ENCODE results near the gene SLC2A5. TPM values are rescaled to one million over a fixed set of nuclear protein-coding genes. Genes with fewer than 3 reads are reported as not detected.

Gene SLC2A5
- total and polyA plus RNA-seq, 2 of the 4 experiments (the other 2 are of a cell fraction): 0.03 to 0.18 TPM

GRCh38 chr1:9037476-9038337 lies 31.7 kb downstream of the SLC2A5 start:
- Histone ChIP-seq H3K4ac (ENCODE audit: low read depth, low read length) (no peak overlapping the region), H3K4me2 (ENCODE audit: low read depth, low read length) (no peak overlapping the region), H3K79me1 (ENCODE audit: low read depth in 1 of 2, low read length in 2 of 2) (no peaks in the 10 kb centered on the region), H3K27me3 (ENCODE audit: control insufficient read depth, insufficient read depth, low read length) (peaks cover 50% of the 10 kb centered on the region), H3K56ac (ENCODE audit: extremely low read depth, insufficient read depth, low read length) (no peak overlapping the region), H2AK9ac (replicated peaks; ENCODE audit: low read depth, low read length, poor library complexity) (no peak overlapping the region), H4K8ac (ENCODE audit: low read depth in 2 of 2, low read length in 2 of 2) (no peak overlapping the region), H4K20me1 (ENCODE audit: insufficient read depth, low read length) (no peaks in the 10 kb centered on the region), H2BK15ac (ENCODE audit: low read depth, low read length) (no peak overlapping the region), H4K5ac (ENCODE audit: low read depth, low read length) (no peak overlapping the region), H3K4me1 (ENCODE audit: control insufficient read depth, insufficient read depth, low read length) (no peaks in the 10 kb centered on the region), H3K36me3 (ENCODE audit: control insufficient read depth, insufficient read depth, low read length) (no peaks in the 10 kb centered on the region), H2AK5ac (ENCODE audit: low read depth, low read length) (no peak overlapping the region), H2BK20ac (ENCODE audit: low read depth, low read length) (no peak overlapping the region), H3K9me1 (ENCODE audit: insufficient read depth, low read length) (no peaks in the 10 kb centered on the region), H3K18ac (ENCODE audit: low read depth, low read length) (no peak overlapping the region), H3K9me3 (ENCODE audit: control insufficient read depth, insufficient read depth, low read length) (peaks cover 13% of the 10 kb centered on the region), H3K9ac (ENCODE audit: low read depth, low read length) (no peak overlapping the region), H3K14ac (replicated peaks; ENCODE audit: low read depth, low read length) (no peak overlapping the region), H4K91ac (ENCODE audit: insufficient read depth, low read depth, low read length) (no peak overlapping the region), H3K27ac (ENCODE audit: insufficient read depth, low read length) (no peak overlapping the region), H3K23ac (ENCODE audit: low read depth, low read length) (no peak overlapping the region), H2BK5ac (ENCODE audit: low read depth, low read length, poor library complexity, severe bottlenecking) (no peak overlapping the region), H3K4me3 (ENCODE audit: insufficient read depth, low read depth, low read length) (no peak overlapping the region), H2AFZ (replicated peaks; ENCODE audit: low read length, poor library complexity) (no peak overlapping the region), H2BK120ac (ENCODE audit: low read depth, low read length) (no peak overlapping the region)
- in situ Hi-C loops (cut with MboI; ENCODE audit: low sequenced_read_pairs) (no loop called here), intact Hi-C loops (cut with micrococcal nuclease) (no loop called here), dilution Hi-C loops (cut with HindIII; ENCODE audit: low sequenced_read_pairs, unreplicated experiment) (no loop called here)
- ATAC-seq (ENCODE audit: low read depth) (no peak), DNase-seq (no peak)
- BruUV-seq (replicated peaks): no TSS peak
- 85% methylated on average over 17 of the region's 28 CpGs; no CpG with 5 or more reads in 1 of the 2 experiments for WGBS, 2 experiments (ENCODE audit: extremely low coverage in 2 of 2, insufficient read length in 1 of 2)
- ChIA-PET POLR2A (ENCODE audit: unreplicated experiment) (interaction anchor here (0.5 kb wide), 1 partner anchor 32 kb away, joined by 12 read pairs; no protein-coding TSS in a partner anchor), CTCF (no interaction called here)
- no peak for TF ChIP-seq USF2 (IDR thresholded peaks at IDR 0.05; ENCODE audit: low read depth, low read length)
- no peak for TF ChIP-seq POLR2A (IDR thresholded peaks at IDR 0.05; ENCODE audit: low read depth, low read length)
- TF ChIP-seq, protein P1, sequence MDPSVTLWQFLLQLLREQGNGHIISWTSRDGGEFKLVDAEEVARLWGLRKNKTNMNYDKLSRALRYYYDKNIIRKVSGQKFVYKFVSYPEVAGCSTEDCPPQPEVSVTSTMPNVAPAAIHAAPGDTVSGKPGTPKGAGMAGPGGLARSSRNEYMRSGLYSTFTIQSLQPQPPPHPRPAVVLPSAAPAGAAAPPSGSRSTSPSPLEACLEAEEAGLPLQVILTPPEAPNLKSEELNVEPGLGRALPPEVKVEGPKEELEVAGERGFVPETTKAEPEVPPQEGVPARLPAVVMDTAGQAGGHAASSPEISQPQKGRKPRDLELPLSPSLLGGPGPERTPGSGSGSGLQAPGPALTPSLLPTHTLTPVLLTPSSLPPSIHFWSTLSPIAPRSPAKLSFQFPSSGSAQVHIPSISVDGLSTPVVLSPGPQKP (IDR thresholded peaks at IDR 0.05; ENCODE audit: borderline replicate concordance, low read depth, low read length): no peak
- no peak for TF ChIP-seq MAZ (IDR thresholded peaks at IDR 0.05; ENCODE audit: borderline replicate concordance, low read depth, low read length)
- no peak for TF ChIP-seq FOS (IDR thresholded peaks at IDR 0.05; ENCODE audit: low read depth, low read length)
- no peak for TF ChIP-seq CEBPB (IDR thresholded peaks at IDR 0.05; ENCODE audit: low read depth, low read length)
- no peak for TF ChIP-seq RFX5 (IDR thresholded peaks at IDR 0.05; ENCODE audit: low read depth, low read length)
- TF ChIP-seq RAD21 (IDR thresholded peaks at IDR 0.05; ENCODE audit: low read length): no peak
- no peak for TF ChIP-seq MXI1 (IDR thresholded peaks at IDR 0.05; ENCODE audit: borderline replicate concordance, low read depth, low read length)
- no peak for TF ChIP-seq MAFK (IDR thresholded peaks at IDR 0.05; ENCODE audit: low read depth, low read length)
- TF ChIP-seq NFE2L2 (IDR thresholded peaks at IDR 0.05; ENCODE audit: low read depth, low read length): no peak
- TF ChIP-seq CTCF (conservative IDR thresholded peaks at IDR 0.05; ENCODE audit: low read depth, low read length): no peak
- TF ChIP-seq CHD1 (IDR thresholded peaks at IDR 0.05; ENCODE audit: low read depth, low read length): no peak
- no peak for TF ChIP-seq RCOR1 (IDR thresholded peaks at IDR 0.05; ENCODE audit: insufficient replicate concordance, low read length)
- no peak for TF ChIP-seq SMC3 (IDR thresholded peaks at IDR 0.05; ENCODE audit: low read depth, low read length)
